Endothelial cell (in vitro differentiated cells): ENCODE results near the gene FMNL1. TPM values are rescaled to one million over a fixed set of nuclear protein-coding genes. Genes with fewer than 3 reads are reported as not detected.

Experiments
- DNase-seq: peaks from one replicate; pipeline ENCODE4 v3.0.0; 2021; ENCODE audit warnings: low spot score
- H3K27ac Mint-ChIP-seq: one replicate; pipeline ENCODE4 v1.8.0; 2021; ENCODE audit warnings: mixed read lengths, inconsistent platforms; ENCODE audit not compliant: unreplicated experiment
- H3K27me3 Mint-ChIP-seq: one replicate; pipeline ENCODE4 v1.8.0; 2021; ENCODE audit warnings: mild to moderate bottlenecking, moderate library complexity, mixed read lengths, inconsistent platforms; ENCODE audit not compliant: unreplicated experiment
- H3K36me3 Mint-ChIP-seq: one replicate; pipeline ENCODE4 v1.8.0; 2021; ENCODE audit warnings: mild to moderate bottlenecking, low read depth, mixed read lengths, inconsistent platforms; ENCODE audit not compliant: unreplicated experiment
- H3K4me1 Mint-ChIP-seq: one replicate; pipeline ENCODE4 v1.8.0; 2021; ENCODE audit warnings: mild to moderate bottlenecking, mixed read lengths, inconsistent platforms; ENCODE audit not compliant: unreplicated experiment
- H3K4me3 Mint-ChIP-seq: one replicate; pipeline ENCODE4 v1.8.0; 2021; ENCODE audit warnings: mild to moderate bottlenecking, mixed read lengths, inconsistent platforms; ENCODE audit not compliant: unreplicated experiment
- H3K9me3 Mint-ChIP-seq: one replicate; pipeline ENCODE4 v1.8.0; 2021; ENCODE audit warnings: mixed read lengths, inconsistent platforms; ENCODE audit not compliant: unreplicated experiment
- CTCF ChIP-seq: fragments of 200-600 bp; sonication (generic); IDR thresholded peaks from one replicate; pipeline ENCODE4 v1.5.0; 2021; ENCODE audit warnings: antibody characterized with exemption; ENCODE audit not compliant: unreplicated experiment
- total RNA-seq: library from RNA; stranded (reverse); fragmentation: NEBNext Ultra II Directional; extraction: Animal tissue kit (Norgen Biotek cat#: 25700); gene quantifications from one replicate; pipeline ENCODE4 v1.2.1, GENCODE V29; 2021; ENCODE audit not compliant: unreplicated experiment

Gene FMNL1
- total RNA-seq, 1 donor from 2014 or later = 103 TPM

GRCh38 chr17:45223539-45224528 lies 2.1 kb downstream of the FMNL1 start:
- no peak for DNase-seq
- no peaks in the 10 kb centered on the region for H3K36me3 Mint-ChIP-seq
- H3K27me3 Mint-ChIP-seq = peaks cover 14% of the 10 kb centered on the region
- H3K4me3 Mint-ChIP-seq = no peak overlapping the region
- TF ChIP-seq CTCF = no peak
- no peak overlapping the region for H3K27ac Mint-ChIP-seq
- no peaks in the 10 kb centered on the region for H3K9me3 Mint-ChIP-seq
- peaks cover 22% of the 10 kb centered on the region for H3K4me1 Mint-ChIP-seq

GRCh38 chr17:45224671-45225050 lies 3.0 kb downstream of the FMNL1 start:
- H3K27ac Mint-ChIP-seq = no peak overlapping the region
- DNase-seq = no peak
- peaks cover 22% of the 10 kb centered on the region for H3K4me1 Mint-ChIP-seq
- H3K9me3 Mint-ChIP-seq = no peaks in the 10 kb centered on the region
- no peak for TF ChIP-seq CTCF
- peaks cover 14% of the 10 kb centered on the region for H3K27me3 Mint-ChIP-seq
- no peak overlapping the region for H3K4me3 Mint-ChIP-seq
- no peaks in the 10 kb centered on the region for H3K36me3 Mint-ChIP-seq

- Mint-ChIP-seq H3K27me3 (peaks cover 14% of the 10 kb centered on the region), H3K36me3 (no peaks in the 10 kb centered on the region), H3K9me3 (no peaks in the 10 kb centered on the region), H3K4me1 (peaks cover 25% of the 10 kb centered on the region), H3K27ac (no peak overlapping the region), H3K4me3 (peak overlapping the region; percentile 37)
- TF ChIP-seq CTCF = no peak
- no peak for DNase-seq
These were observed 3.5 kb downstream of the FMNL1 start for GRCh38 chr17:45225051-45225700.

- Mint-ChIP-seq H3K4me3 (no peak overlapping the region), H3K4me1 (peaks cover 25% of the 10 kb centered on the region)
These were observed 4.4 kb downstream of the FMNL1 start for GRCh38 chr17:45225964-45226530.

More at GRCh38 chr17:45225964-45226530, 4.4 kb downstream of the FMNL1 start:
- TF ChIP-seq CTCF = no peak
- peak overlapping the region; percentile 77 for H3K27ac Mint-ChIP-seq
- no peaks in the 10 kb centered on the region for H3K36me3 Mint-ChIP-seq
- H3K9me3 Mint-ChIP-seq = no peaks in the 10 kb centered on the region
- no peak for DNase-seq
- H3K27me3 Mint-ChIP-seq = peaks cover 8% of the 10 kb centered on the region
